ENCODE results near the gene IRAG1. TPM values are rescaled to one million over a fixed set of nuclear protein-coding genes. Genes with fewer than 3 reads are reported as not detected.

Gene IRAG1
- total and polyA plus RNA-seq, 2 of the 13 experiments (the other 11 are each of a cell fraction or from before 2014, with no cell fraction given): 0.13 to 0.20 TPM

GRCh38 chr11:10735481-10736475, 42.2 kb upstream of the IRAG1 start (continued):
- TF ChIP-seq ZSCAN12 (CRISPR knock-in tag; IDR thresholded peaks at IDR 0.05) (no peak), NFE2L1 (CRISPR knock-in tag; IDR thresholded peaks at IDR 0.05; ENCODE audit: borderline replicate concordance) (no peak), ZFY (CRISPR knock-in tag; IDR thresholded peaks at IDR 0.05) (peak; percentile 39; the same call in 1 of the 2 replicates), SMC3 (IDR thresholded peaks at IDR 0.05; ENCODE audit: low read length) (peak; percentile 64), ZBTB7A (CRISPR knock-in tag; IDR thresholded peaks at IDR 0.05) (no peak), SNAI1 (CRISPR knock-in tag; IDR thresholded peaks at IDR 0.05; ENCODE audit: borderline replicate concordance) (no peak), ZNF660 (CRISPR knock-in tag; IDR thresholded peaks at IDR 0.05; ENCODE audit: borderline replicate concordance, low read depth) (no peak)

DNA sequence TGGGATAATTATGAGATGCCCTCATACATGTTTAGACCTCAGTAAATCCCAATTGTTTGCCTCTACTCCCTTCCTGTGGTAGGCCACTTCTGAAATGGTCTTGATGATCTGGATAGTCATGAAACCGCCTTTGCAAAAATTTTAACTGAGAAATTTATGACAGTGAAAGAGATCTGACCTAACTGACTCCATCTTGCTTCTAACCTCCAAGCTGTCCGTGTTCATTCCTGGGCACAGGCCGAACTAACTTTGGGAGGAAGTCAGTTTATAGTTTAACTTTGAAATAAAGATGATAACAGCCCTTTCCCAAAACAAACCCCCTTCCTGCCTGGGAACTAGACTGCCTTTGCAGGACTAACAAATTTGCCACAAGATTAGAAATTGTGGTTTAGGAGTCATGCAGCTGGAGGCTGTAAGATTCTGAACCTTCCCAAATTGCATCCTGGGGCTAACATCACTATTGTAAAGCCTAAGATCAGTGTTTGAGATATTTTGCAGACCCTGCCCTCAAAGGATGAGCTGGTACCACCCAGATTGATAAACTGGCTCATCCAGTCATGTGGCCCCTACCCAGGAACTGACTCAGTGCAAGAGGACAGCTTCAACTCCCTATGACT, 37.6 kb upstream of the IRAG1 start:
- Histone ChIP-seq H4K20me1 (ENCODE audit: insufficient read depth, low read length) (no peaks in the 10 kb centered on the region), H3K4me1 (ENCODE audit: insufficient read depth, low read length) (peaks cover 5% of the 10 kb centered on the region; the same call in 1 of the 2 replicates), H3K27me3 (ENCODE audit: control insufficient read depth in 1 of 2, insufficient read depth in 2 of 2, low read length in 2 of 2) (peaks cover 3 to 31% of the 10 kb centered on the region in 2 experiments; a peak in 4 of 5 replicates), H3K36me3 (replicated peaks in 1 of 2; ENCODE audit: control insufficient read depth in 1 of 2, insufficient read depth in 2 of 2, low read length in 2 of 2) (no peaks in the 10 kb centered on the region), H3K9me3 (ENCODE audit: low read length) (no peaks in the 10 kb centered on the region), H3K9ac (ENCODE audit: insufficient read depth, low read depth, low read length) (no peak overlapping the region), H3K4me3 (replicated peaks in 1 of 3; ENCODE audit: insufficient read depth in 1 of 3, low read depth in 2 of 3, low read length in 3 of 3) (no peak overlapping the region), H3K27ac (ENCODE audit: extremely low read length, insufficient read depth, low read length) (no peak overlapping the region), H3K4me2 (ENCODE audit: low read depth, low read length) (no peak overlapping the region), H2AFZ (ENCODE audit: low read length) (no peak overlapping the region), H3K79me2 (ENCODE audit: insufficient read depth, low read length) (no peaks in the 10 kb centered on the region)
- WGBS (ENCODE audit: low lambda C conversion rate): 24% methylated on average over 3 of the region's 3 CpGs
- ATAC-seq (no peak), FAIRE-seq (no peak), DNase-seq (ENCODE audit: low spot score) (no peak)
- no TSS peak for BruUV-seq (replicated peaks)
- in situ Hi-C loops (cut with HindIII; ENCODE audit: extremely low pct_ligation_motif_present, low pct_unique_long_range_greater_than_20kb) (no loop called here), intact Hi-C loops (cut with micrococcal nuclease; ENCODE audit: unreplicated experiment) (loop anchor here (10.0 kb wide), 1 partner anchor 76 kb away; no protein-coding TSS in a partner anchor)
- CTCF ChIA-PET (ENCODE audit: low intra/inter-chr PET ratio, low total read pairs): no interaction called here
- POLR2A ChIA-PET: no interaction called here
- TF ChIP-seq SNAPC4 (CRISPR knock-in tag; IDR thresholded peaks at IDR 0.05) (no peak), RELA (CRISPR knock-in tag; IDR thresholded peaks at IDR 0.05) (no peak), RXRB (CRISPR knock-in tag; IDR thresholded peaks at IDR 0.05; ENCODE audit: borderline replicate concordance) (no peak), ZNF274 (CRISPR knock-in tag; IDR thresholded peaks at IDR 0.05) (no peak)
- TF ChIP-seq, protein P1, sequence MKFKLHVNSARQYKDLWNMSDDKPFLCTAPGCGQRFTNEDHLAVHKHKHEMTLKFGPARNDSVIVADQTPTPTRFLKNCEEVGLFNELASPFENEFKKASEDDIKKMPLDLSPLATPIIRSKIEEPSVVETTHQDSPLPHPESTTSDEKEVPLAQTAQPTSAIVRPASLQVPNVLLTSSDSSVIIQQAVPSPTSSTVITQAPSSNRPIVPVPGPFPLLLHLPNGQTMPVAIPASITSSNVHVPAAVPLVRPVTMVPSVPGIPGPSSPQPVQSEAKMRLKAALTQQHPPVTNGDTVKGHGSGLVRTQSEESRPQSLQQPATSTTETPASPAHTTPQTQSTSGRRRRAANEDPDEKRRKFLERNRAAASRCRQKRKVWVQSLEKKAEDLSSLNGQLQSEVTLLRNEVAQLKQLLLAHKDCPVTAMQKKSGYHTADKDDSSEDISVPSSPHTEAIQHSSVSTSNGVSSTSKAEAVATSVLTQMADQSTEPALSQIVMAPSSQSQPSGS (CRISPR knock-in tag; IDR thresholded peaks at IDR 0.05): no peak
